Measurements from ENCODE around the gene GRB7. TPM values are rescaled to one million over a fixed set of nuclear protein-coding genes. Genes with fewer than 3 reads are reported as not detected.
A peak's percentile ranks its signal among the peaks of the same experiment; 100 is the strongest.

GRB7 gene
- total and polyA plus RNA-seq, 10 donors, result 0.04 to 1.9 (median 0.51) TPM; not detected in 1

DNA sequence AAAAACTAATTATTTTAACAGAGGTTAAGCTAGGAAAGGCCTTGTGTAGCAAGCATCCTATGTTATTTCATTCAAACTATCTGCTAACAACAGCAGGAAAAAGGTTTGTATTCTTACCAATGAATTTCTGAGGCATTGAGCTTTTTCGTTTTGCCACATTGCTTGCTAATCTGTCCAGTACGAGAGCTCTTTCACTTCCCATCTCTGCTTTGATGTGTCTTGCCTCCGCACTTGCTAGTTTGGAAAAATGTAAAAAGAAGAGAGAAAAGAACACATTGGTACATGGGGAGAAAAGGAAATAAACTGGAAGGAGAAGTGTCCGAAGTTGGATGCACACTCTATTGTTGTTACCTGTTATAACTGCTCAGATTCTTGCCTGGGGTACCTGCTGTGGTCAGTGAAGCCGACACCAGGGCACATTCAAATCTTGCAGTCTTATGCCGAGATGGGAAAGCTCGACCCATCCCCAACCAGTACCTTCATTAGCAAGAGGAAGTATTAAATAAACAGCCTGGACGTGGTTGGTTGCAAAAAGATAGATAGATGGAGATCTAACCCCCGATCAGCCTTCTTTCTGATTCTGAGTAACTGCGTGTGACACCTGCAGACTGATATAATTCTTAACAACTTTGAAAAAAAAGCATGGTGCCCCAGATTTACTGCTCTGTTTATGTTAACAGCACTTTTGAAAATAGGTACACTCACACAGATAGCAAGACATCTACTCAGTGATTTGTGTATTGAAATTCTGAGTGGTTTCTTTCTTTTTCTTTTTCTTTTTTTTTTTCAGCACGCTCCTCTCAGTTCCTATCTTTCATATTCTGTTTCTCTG, 40.0 kb downstream of the GRB7 start:
- no peak for DNase-seq
- Histone ChIP-seq H3K36me3 (peaks cover 0 to 7% (median 0%) of the 10 kb centered on the region in 6 donors), H3K27me3 (replicated peaks in 1 of 7) (peaks cover 0 to 18% (median 0%) of the 10 kb centered on the region in 7 donors), H3K9me3 (no peaks in the 10 kb centered on the region), H3K4me1 (peaks cover 12 to 100% (median 69%) of the 10 kb centered on the region in 6 donors), H3K27ac (peak overlapping the region; percentile 55 to 92 (median 83)), H3K4me3 (peak overlapping the region; percentile 35 to 70 (median 39))
- intact Hi-C loops (cut with DNase I; ENCODE audit: low total_unique reads), result no loop called here
- 25 to 36% (median 29%) methylated on average over 11 of the region's 11 CpGs for WGBS, 5 donors
- no peak for TF ChIP-seq POLR2A (IDR thresholded peaks at IDR 0.05)
- TF ChIP-seq, protein P1, sequence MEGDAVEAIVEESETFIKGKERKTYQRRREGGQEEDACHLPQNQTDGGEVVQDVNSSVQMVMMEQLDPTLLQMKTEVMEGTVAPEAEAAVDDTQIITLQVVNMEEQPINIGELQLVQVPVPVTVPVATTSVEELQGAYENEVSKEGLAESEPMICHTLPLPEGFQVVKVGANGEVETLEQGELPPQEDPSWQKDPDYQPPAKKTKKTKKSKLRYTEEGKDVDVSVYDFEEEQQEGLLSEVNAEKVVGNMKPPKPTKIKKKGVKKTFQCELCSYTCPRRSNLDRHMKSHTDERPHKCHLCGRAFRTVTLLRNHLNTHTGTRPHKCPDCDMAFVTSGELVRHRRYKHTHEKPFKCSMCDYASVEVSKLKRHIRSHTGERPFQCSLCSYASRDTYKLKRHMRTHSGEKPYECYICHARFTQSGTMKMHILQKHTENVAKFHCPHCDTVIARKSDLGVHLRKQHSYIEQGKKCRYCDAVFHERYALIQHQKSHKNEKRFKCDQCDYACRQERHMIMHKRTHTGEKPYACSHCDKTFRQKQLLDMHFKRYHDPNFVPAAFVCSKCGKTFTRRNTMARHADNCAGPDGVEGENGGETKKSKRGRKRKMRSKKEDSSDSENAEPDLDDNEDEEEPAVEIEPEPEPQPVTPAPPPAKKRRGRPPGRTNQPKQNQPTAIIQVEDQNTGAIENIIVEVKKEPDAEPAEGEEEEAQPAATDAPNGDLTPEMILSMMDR (IDR thresholded peaks at IDR 0.05 in 8 of 11, conservative IDR thresholded peaks at IDR 0.05 in 3 of 11), result no peak
- TF ChIP-seq POLR2AphosphoS5 (IDR thresholded peaks at IDR 0.05), result peak in 1 of 3 donors; percentile 64

DNA sequence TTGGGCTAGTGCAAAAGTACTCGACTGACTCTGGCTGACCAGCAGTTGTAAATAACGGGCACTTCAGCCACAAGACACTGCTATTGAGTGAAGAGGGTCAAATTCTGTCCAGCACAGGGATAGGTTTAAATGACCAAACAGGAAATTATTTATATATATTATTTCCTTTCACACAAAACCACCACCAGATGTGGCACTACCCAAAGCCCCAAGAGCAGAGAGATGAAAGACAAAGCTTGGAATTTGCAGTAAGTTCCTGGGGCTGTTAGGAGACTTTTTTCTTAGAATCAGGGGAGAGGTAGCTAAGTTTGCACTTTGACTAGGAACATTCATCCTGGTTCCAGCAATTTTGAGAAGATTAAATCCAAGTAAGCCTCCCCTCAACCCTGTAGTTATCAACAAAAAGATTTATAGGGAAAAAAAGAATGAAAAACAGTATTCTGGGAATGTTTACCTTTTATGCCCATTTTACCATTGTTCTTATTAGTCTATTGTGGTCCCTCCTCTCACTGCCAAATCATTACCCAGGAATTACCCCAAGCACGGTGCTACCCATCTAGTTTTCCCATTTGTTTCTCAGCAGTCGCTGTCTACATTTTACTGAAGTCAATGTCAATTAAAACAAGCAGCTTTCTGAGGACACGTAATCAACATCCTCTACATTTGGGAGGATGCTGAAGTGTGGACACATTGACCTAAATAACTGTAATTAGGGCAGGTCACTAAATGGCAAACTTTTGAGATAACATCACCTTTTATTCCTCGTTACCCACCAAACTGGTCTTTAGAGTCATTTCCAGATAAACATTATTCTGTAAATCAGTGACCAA, 43.5 kb downstream of the GRB7 start:
- H3K36me3 ChIP-seq, result peaks cover 0 to 34% (median 0%) of the 10 kb centered on the region in 6 donors
- H3K4me3 ChIP-seq, result no peak overlapping the region
- peaks cover 0 to 18% (median 0%) of the 10 kb centered on the region in 7 donors for H3K27me3 ChIP-seq (replicated peaks in 1 of 7)
- intact Hi-C loops (cut with DNase I; ENCODE audit: low total_unique reads), result no loop called here
- TF ChIP-seq POLR2A (IDR thresholded peaks at IDR 0.05), result no peak
- no peak for TF ChIP-seq POLR2AphosphoS5 (IDR thresholded peaks at IDR 0.05)
- TF ChIP-seq, protein P1 (IDR thresholded peaks at IDR 0.05 in 8 of 11, conservative IDR thresholded peaks at IDR 0.05 in 3 of 11), result no peak
- H3K4me1 ChIP-seq, result peaks cover 9 to 100% (median 57%) of the 10 kb centered on the region in 6 donors
- WGBS, 5 donors, result 32 to 42% (median 39%) methylated on average over 6 of the region's 6 CpGs
- peak overlapping the region in 7 of 8 donors; percentile 5 to 92 (median 85) for H3K27ac ChIP-seq
- no peaks in the 10 kb centered on the region for H3K9me3 ChIP-seq
- DNase-seq, result no peak

DNA sequence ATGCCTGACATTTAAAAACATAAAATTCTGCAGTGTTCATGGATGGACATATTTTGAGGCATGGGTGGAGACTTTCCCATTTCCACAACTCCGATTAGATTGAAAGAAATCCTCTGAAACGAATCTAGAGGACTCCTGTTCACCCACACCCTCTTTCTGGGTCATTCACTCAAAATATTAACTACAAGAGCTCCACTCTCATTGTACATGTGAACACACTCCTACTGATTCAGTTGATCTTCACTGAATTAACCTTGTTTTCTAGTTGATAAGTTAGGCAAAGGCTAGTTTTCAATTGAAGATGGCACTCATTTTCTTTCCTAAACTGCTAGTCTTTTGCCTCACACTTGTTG, 44.1 kb downstream of the GRB7 start:
- 63 to 79% (median 67%) methylated on average over 2 of the region's 2 CpGs for WGBS, 5 donors
- Histone ChIP-seq H3K36me3 (peaks cover 0 to 36% (median 0%) of the 10 kb centered on the region in 6 donors), H3K27me3 (replicated peaks in 1 of 7) (peaks cover 0 to 18% (median 0%) of the 10 kb centered on the region in 7 donors), H3K4me1 (peaks cover 9 to 100% (median 60%) of the 10 kb centered on the region in 6 donors), H3K9me3 (no peaks in the 10 kb centered on the region), H3K4me3 (no peak overlapping the region), H3K27ac (peak overlapping the region in 5 of 8 donors; percentile 15 to 92 (median 88))
- intact Hi-C loops (cut with DNase I; ENCODE audit: low total_unique reads), result no loop called here
- TF ChIP-seq POLR2A (IDR thresholded peaks at IDR 0.05), result no peak
- TF ChIP-seq, protein P1 (IDR thresholded peaks at IDR 0.05 in 8 of 11, conservative IDR thresholded peaks at IDR 0.05 in 3 of 11), result no peak
- TF ChIP-seq POLR2AphosphoS5 (IDR thresholded peaks at IDR 0.05), result no peak
- no peak for DNase-seq

Data from spleen (tissue), 11 donors.